ENCODE measurements around the gene FASN. TPM values are rescaled to one million over a fixed set of nuclear protein-coding genes. Genes with fewer than 3 reads are reported as not detected.

The FASN gene
- total and polyA plus RNA-seq, 5 experiments from 2014 or later = 0.33 to 32.3 (median 2.4) TPM

- Mint-ChIP-seq H3K36me3 (peaks cover 0 to 21% (median 0%) of the 10 kb centered on the region in 3 donors), H3K9me3 (no peaks in the 10 kb centered on the region), H3K27me3 (no peaks in the 10 kb centered on the region), H3K4me3 (no peak overlapping the region), H3K27ac (no peak overlapping the region), H3K4me1 (peaks cover 0 to 1% (median 0%) of the 10 kb centered on the region in 4 donors)
- peak in 1 of 10 donors; percentile 3 for DNase-seq
- POLR2A ChIA-PET = interaction anchor here (0.6 to 2.0 kb wide), 2 partner anchors 15 to 16 kb away, joined by 4 read pairs; no protein-coding TSS in a partner anchor
- no peak for ATAC-seq
Measured at GRCh38 chr17:82090549-82091263, 7.3 kb downstream of the FASN start.

- Mint-ChIP-seq H3K27me3 (no peaks in the 10 kb centered on the region), H3K36me3 (peaks cover 0 to 19% (median 0%) of the 10 kb centered on the region in 3 donors), H3K4me3 (no peak overlapping the region), H3K9me3 (no peaks in the 10 kb centered on the region), H3K27ac (no peak overlapping the region), H3K4me1 (peaks cover 0 to 1% (median 0%) of the 10 kb centered on the region in 4 donors)
- DNase-seq (peak in 2 of 10 donors; percentile 4 to 58), ATAC-seq (no peak)
- POLR2A ChIA-PET = interaction anchor here (0.9 to 2.0 kb wide), 2 partner anchors 16 to 24 kb away, joined by 3 to 4 read pairs; partner anchors contain the start of gene DUS1L
Measured at GRCh38 chr17:82089723-82090548, 8.1 kb downstream of the FASN start.

GRCh38 chr17:82088838-82089722 lies 9.0 kb downstream of the FASN start:
- Mint-ChIP-seq H3K4me3 (no peak overlapping the region), H3K27me3 (no peaks in the 10 kb centered on the region), H3K27ac (peak overlapping the region in 1 of 10 donors; percentile 18), H3K4me1 (peaks cover 0 to 1% (median 0%) of the 10 kb centered on the region in 4 donors), H3K36me3 (peaks cover 0 to 19% (median 0%) of the 10 kb centered on the region in 3 donors), H3K9me3 (no peaks in the 10 kb centered on the region)
- POLR2A ChIA-PET = interaction anchor here (0.9 to 2.0 kb wide), 2 partner anchors 17 to 23 kb away, joined by 3 to 4 read pairs; partner anchors contain the start of gene DUS1L
- DNase-seq (peak in 1 of 10 donors; percentile 4), ATAC-seq (no peak)

GRCh38 chr17:82087961-82088837 lies 9.8 kb downstream of the FASN start:
- POLR2A ChIA-PET = no interaction called here
- H3K4me3 Mint-ChIP-seq = peak overlapping the region in 1 of 10 donors; percentile 67
- H3K36me3 Mint-ChIP-seq = peaks cover 0 to 21% (median 0%) of the 10 kb centered on the region in 3 donors
- no peak for ATAC-seq
- no peaks in the 10 kb centered on the region for H3K27me3 Mint-ChIP-seq
- DNase-seq = peak in 1 of 10 donors; percentile 7
- peaks cover 0 to under 1% (median 0%) of the 10 kb centered on the region in 4 donors for H3K4me1 Mint-ChIP-seq
- H3K27ac Mint-ChIP-seq = peak overlapping the region in 2 of 10 donors; percentile 7 to 29
- H3K9me3 Mint-ChIP-seq = no peaks in the 10 kb centered on the region

- H3K4me3 Mint-ChIP-seq = no peak overlapping the region
- POLR2A ChIA-PET = no interaction called here
Measured at GRCh38 chr17:82086941-82087906, 10.8 kb downstream of the FASN start.

DNA sequence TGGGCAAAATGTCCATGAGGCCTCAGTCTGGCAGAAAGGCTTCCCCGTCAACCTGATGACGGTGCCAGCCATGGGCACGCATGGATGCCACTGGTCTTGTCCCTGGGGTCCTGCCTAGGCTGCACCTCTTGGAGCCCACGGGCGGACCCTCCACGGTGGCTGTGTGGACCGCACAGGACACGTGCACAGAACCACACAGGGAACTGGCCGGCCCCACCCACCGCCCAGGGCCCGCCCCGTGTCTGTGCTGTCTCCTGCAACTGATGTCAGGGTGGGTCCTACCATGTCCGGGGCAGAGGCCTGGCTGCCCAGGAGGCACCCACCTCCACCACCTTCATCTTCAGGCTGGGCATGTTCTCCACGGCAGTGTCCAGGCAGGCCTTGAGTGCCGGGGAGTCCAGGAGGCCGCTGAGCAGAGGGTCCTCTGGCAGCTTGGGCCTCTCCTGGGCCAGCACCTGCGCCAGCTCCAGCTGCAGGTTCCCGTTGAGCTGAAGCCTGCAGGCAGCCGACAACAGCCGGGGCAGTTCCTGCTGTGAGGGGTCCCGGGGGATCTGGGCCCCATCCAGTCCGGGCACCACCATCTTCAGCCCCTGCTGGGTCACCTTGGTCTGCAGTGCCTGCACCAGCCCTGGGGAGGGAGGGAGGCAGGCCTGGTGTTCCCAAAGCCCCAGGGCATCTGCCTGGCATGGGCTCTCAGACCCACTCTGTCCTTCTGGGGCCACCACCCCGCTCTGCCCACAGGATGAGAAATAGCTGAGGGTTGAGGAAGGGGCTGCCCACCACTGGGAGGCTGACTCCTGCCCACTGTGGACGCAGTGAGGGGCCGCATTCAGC lies 11.9 kb downstream of the FASN start:
- POLR2A ChIA-PET = interaction anchor here (0.6 kb wide), 1 partner anchor 19 kb away, joined by 3 read pairs; no protein-coding TSS in a partner anchor
- no peak for ATAC-seq
- Mint-ChIP-seq H3K27me3 (no peaks in the 10 kb centered on the region), H3K36me3 (peaks cover 0 to 25% (median 0%) of the 10 kb centered on the region in 3 donors), H3K9me3 (no peaks in the 10 kb centered on the region), H3K27ac (no peak overlapping the region), H3K4me3 (no peak overlapping the region), H3K4me1 (no peaks in the 10 kb centered on the region)
- peak in 1 of 10 donors; percentile 49 for DNase-seq

More at GRCh38 chr17:82086941-82087906, 10.8 kb downstream of the FASN start:
- Mint-ChIP-seq H3K27ac (no peak overlapping the region), H3K4me1 (no peaks in the 10 kb centered on the region), H3K27me3 (no peaks in the 10 kb centered on the region), H3K9me3 (no peaks in the 10 kb centered on the region), H3K36me3 (peaks cover 0 to 22% (median 0%) of the 10 kb centered on the region in 3 donors)
- DNase-seq (peak in 2 of 10 donors; percentile 6 to 40), ATAC-seq (no peak)

GRCh38 chr17:82085031-82085861 lies 12.8 kb downstream of the FASN start:
- Mint-ChIP-seq H3K36me3 (peaks cover 0 to 26% (median 0%) of the 10 kb centered on the region in 3 donors), H3K4me3 (no peak overlapping the region), H3K27ac (peak overlapping the region in 1 of 10 donors; percentile 44), H3K4me1 (no peaks in the 10 kb centered on the region), H3K27me3 (no peaks in the 10 kb centered on the region), H3K9me3 (no peaks in the 10 kb centered on the region)
- POLR2A ChIA-PET = no interaction called here
- DNase-seq (peak in 2 of 10 donors; percentile 5 to 32), ATAC-seq (no peak)

DNA sequence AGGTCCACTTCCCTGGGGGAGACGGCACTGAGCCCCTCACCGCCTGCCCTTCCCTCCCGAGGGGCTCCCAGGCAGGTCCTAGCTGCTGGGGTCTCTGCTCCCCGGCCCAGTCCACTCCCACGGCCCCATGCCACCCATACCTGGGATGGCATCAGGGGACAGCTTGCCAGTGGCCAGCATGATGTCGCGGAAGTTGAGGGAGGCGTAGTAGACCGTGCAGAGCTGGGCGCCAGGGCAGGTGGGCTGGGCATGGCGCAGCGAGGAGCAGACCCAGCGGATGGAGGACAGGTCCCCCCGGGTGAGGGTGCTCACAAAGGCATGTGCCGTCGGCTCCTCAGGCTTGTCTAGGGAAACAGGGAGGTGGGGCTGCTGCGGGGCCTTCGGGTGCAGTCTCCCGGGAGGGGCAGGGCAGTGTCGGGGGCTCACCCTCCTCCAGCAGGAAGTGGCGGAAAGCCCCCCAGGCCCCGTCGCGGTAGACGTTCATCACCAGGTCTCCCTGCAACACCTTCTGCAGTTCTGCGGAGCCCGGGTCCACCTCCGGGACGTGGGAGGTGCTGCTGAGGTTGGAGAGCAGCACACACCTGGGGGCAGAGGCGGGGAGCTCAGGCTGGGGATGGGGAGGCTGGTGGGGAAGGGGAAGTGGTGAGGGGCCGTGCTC lies 13.5 kb downstream of the FASN start:
- Mint-ChIP-seq H3K36me3 (peaks cover 0 to 31% (median 3%) of the 10 kb centered on the region in 3 donors), H3K4me1 (no peaks in the 10 kb centered on the region), H3K27me3 (no peaks in the 10 kb centered on the region), H3K4me3 (no peak overlapping the region), H3K27ac (peak overlapping the region in 1 of 10 donors; percentile 9), H3K9me3 (no peaks in the 10 kb centered on the region)
- ATAC-seq (no peak), DNase-seq (peak in 1 of 10 donors; percentile 3)
- POLR2A ChIA-PET = no interaction called here
